ENCODE data around the gene INTS12.

The INTS12 gene

DNA sequence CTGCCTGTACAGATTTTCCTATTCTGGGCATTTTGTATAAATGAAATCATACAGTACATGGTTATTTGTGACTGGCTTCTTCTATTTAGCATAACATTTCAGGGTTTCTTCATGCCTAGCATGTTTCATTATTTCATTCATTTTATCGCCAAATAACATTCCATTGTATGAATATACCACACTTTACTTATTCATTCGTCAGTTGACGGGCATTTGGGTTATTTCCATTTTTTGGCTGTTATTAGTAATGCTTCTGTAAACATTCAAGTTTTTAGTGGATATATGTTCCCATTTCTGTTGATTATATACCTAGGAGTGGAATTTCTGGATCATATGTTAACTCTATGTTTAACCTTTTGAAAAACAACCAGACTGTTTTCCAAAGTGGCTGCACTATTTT lies 47.5 kb downstream of the INTS12 start:
- H3K27ac ChIP-seq, result no peak overlapping the region
- TF ChIP-seq, protein P1, sequence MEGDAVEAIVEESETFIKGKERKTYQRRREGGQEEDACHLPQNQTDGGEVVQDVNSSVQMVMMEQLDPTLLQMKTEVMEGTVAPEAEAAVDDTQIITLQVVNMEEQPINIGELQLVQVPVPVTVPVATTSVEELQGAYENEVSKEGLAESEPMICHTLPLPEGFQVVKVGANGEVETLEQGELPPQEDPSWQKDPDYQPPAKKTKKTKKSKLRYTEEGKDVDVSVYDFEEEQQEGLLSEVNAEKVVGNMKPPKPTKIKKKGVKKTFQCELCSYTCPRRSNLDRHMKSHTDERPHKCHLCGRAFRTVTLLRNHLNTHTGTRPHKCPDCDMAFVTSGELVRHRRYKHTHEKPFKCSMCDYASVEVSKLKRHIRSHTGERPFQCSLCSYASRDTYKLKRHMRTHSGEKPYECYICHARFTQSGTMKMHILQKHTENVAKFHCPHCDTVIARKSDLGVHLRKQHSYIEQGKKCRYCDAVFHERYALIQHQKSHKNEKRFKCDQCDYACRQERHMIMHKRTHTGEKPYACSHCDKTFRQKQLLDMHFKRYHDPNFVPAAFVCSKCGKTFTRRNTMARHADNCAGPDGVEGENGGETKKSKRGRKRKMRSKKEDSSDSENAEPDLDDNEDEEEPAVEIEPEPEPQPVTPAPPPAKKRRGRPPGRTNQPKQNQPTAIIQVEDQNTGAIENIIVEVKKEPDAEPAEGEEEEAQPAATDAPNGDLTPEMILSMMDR (conservative IDR thresholded peaks at IDR 0.05), result no peak

- peak overlapping the region; percentile 18 for H3K27ac ChIP-seq
- TF ChIP-seq, protein P1 (conservative IDR thresholded peaks at IDR 0.05), result no peak
Observed at GRCh38 chr4:105659190-105659589, 49.3 kb downstream of the INTS12 start.

DNA sequence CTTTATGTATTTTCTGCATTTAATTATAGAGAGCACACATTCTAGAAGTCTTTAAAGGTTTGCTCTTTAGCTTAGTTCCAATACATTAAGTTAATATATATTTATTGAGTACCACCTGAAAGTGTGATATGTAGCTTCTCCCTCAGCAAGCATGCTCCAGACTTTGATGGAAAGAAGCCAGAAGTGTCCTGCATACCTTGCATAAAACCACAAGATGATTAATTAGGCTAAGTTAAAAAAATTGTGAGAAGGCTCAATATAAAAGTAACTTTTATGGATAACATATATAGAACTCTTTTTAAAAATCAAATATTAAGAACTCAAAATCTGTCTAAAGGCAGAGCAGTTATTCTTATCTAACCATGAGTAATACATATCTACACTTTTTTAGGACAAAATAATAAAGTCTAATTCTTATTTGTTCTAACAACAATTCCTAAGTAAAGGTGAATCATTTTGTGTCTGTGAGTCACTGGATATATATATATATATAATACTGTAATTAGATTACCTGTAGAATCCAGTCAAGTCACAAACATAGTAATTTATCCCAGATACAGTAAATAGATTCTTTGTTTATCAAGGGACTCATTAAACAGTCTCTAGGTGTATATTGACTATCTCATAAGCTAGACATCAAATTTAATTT lies 51.2 kb downstream of the INTS12 start:
- H3K27ac ChIP-seq, result no peak overlapping the region
- TF ChIP-seq, protein P1 (conservative IDR thresholded peaks at IDR 0.05), result no peak

DNA sequence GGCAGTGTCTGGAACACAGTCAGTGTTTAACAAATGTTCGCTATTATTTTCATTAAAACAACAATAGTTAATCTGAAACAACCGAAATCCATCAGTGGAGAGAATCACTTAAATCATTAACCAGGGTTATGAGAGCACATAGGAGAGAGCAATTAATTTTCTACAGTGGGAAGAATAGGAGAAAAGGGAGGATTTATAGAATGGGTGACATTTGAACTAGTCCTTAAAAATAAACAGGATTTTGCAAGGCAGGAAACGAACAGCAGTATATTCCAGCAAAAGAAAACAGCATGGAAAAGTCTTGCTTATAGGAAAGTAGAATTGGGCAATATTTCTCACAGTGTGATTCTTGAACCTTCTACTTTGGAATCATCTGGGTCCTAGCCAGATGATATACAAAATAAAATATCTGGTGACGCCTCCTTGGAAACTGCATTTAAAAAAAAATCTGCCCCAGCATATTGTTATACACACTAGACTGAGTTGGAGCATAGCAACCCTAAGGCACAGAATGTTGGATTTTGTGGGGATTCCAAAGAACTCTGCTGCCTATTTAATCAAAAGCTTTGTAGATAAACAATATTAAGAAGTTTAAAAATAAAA lies 56.1 kb downstream of the INTS12 start:
- TF ChIP-seq, protein P1 (conservative IDR thresholded peaks at IDR 0.05), result no peak
- H3K27ac ChIP-seq, result no peak overlapping the region

DNA sequence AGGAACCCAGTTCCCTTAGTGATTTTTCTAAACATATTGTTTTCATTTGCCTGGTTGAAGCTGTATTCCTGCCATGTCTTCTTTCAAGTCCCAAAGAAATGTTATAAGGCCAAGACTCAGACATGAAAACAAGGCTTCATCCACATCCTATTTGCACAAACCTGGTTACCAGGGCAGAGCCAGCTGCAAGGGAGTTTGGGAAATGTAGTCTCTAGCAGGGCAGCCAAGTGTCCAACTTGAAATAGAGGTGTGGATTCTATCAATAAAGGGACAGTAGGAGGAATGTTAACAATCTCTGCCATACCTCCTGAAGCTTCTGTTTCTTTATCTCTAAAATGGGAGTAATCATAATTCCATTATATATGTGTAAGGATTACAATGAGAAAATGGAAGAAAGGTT lies 56.6 kb downstream of the INTS12 start:
- TF ChIP-seq, protein P1 (conservative IDR thresholded peaks at IDR 0.05), result no peak
- H3K27ac ChIP-seq, result no peak overlapping the region

GRCh38 chr4:105650190-105650589 lies 58.3 kb downstream of the INTS12 start:
- TF ChIP-seq, protein P1 (conservative IDR thresholded peaks at IDR 0.05), result no peak
- H3K27ac ChIP-seq, result no peak overlapping the region

- TF ChIP-seq, protein P1 (conservative IDR thresholded peaks at IDR 0.05), result no peak
- H3K27ac ChIP-seq, result no peak overlapping the region
Observed at GRCh38 chr4:105645440-105645839, 63.0 kb downstream of the INTS12 start.
